GM23338 (cell line): ENCODE data around the gene OAS3. TPM values are rescaled to one million over a fixed set of nuclear protein-coding genes. Genes with fewer than 3 reads are reported as not detected.

Experiments
- ATAC-seq: fragments of 200-7000 bp; cut with Tn5 transposase; 3 replicates; pipeline ENCODE4 v1.9.1; 2020
- DNase-seq: peaks from one replicate; pipeline ENCODE4 v3.0.0-alpha.2; 2015; ENCODE audit warnings: low spot score
- H2AFZ ChIP-seq: fragments of 200-600 bp; sonication (generic); 2 replicates; pipeline ENCODE4 v1.8.0; 2016; ENCODE audit warnings: antibody characterized with exemption, mild to moderate bottlenecking, moderate library complexity
- H3F3A ChIP-seq: fragments of 200-600 bp; sonication (generic); replicated peaks from 2 replicates; pipeline ENCODE4 v1.8.0; 2017; ENCODE audit warnings: antibody characterized with exemption, mixed run types, low read depth
- H3K27ac ChIP-seq: fragments of 200-600 bp; sonication (generic); 2 replicates; pipeline ENCODE4 v1.6.1; 2016; ENCODE audit warnings: low read depth
- H3K27me3 ChIP-seq: fragments of 200-600 bp; sonication (generic); 2 replicates; pipeline ENCODE4 v1.8.0; 2016; ENCODE audit warnings: mild to moderate bottlenecking, mixed run types, moderate library complexity; ENCODE audit not compliant: insufficient read depth
- H3K36me3 ChIP-seq: fragments of 200-600 bp; sonication (generic); 2 replicates; pipeline ENCODE4 v1.8.0; 2016; ENCODE audit warnings: mild to moderate bottlenecking; ENCODE audit not compliant: insufficient read depth
- H3K4me1 ChIP-seq: fragments of 200-600 bp; sonication (generic); 2 replicates; pipeline ENCODE4 v1.8.0; 2016; ENCODE audit warnings: mild to moderate bottlenecking, moderate library complexity; ENCODE audit not compliant: insufficient read depth
- H3K4me2 ChIP-seq: fragments of 200-600 bp; sonication (generic); 2 replicates; pipeline ENCODE4 v1.7.1; 2017; ENCODE audit warnings: mixed run types
- H3K4me3 ChIP-seq: fragments of 200-600 bp; sonication (generic); 2 replicates; pipeline ENCODE4 v1.6.1; 2016; ENCODE audit warnings: mixed run types
- H3K79me2 ChIP-seq: fragments of 200-600 bp; sonication (generic); replicated peaks from 2 replicates; pipeline ENCODE4 v1.8.0; 2017; ENCODE audit warnings: mild to moderate bottlenecking; ENCODE audit not compliant: insufficient read depth
- H3K9me2 ChIP-seq: fragments of 200-600 bp; sonication (generic); 2 replicates; pipeline ENCODE4 v1.8.0; 2017; ENCODE audit not compliant: insufficient read depth
- H4K20me1 ChIP-seq: fragments of 200-600 bp; sonication (generic); replicated peaks from 2 replicates; pipeline ENCODE4 v1.8.0; 2017; ENCODE audit warnings: mild to moderate bottlenecking; ENCODE audit not compliant: insufficient read depth
- H3K27ac Mint-ChIP-seq: 2 replicates; pipeline ENCODE4 v1.8.0; 2020; ENCODE audit warnings: inconsistent platforms, mild to moderate bottlenecking, moderate library complexity, mixed read lengths
- H3K27me3 Mint-ChIP-seq: 3 replicates; pipeline ENCODE4 v1.8.0; 2022; ENCODE audit warnings: low read depth, mild to moderate bottlenecking, moderate library complexity, mixed read lengths, inconsistent platforms; ENCODE audit not compliant: insufficient read depth, poor library complexity
- H3K36me3 Mint-ChIP-seq: 3 replicates; pipeline ENCODE4 v1.8.0; 2021; ENCODE audit warnings: low read depth, mild to moderate bottlenecking, inconsistent platforms, moderate library complexity, mixed read lengths
- H3K4me1 Mint-ChIP-seq: 3 replicates; pipeline ENCODE4 v1.8.0; 2020; ENCODE audit warnings: mild to moderate bottlenecking, inconsistent platforms, mixed read lengths
- H3K4me3 Mint-ChIP-seq: 3 replicates; pipeline ENCODE4 v1.8.0; 2021; ENCODE audit warnings: moderate library complexity, mild to moderate bottlenecking, inconsistent platforms, mixed read lengths
- H3K9me3 Mint-ChIP-seq: 3 replicates; pipeline ENCODE4 v1.8.0; 2020; ENCODE audit warnings: moderate library complexity, mild to moderate bottlenecking, inconsistent platforms, mixed read lengths
- CREB1 ChIP-seq: fragments of 250-450 bp; sonication (Bioruptor Pico); IDR thresholded peaks from 2 replicates; pipeline ENCODE4 v1.5.0; 2020; ENCODE audit warnings: low read depth, mild to moderate bottlenecking, moderate library complexity
- EZH2 ChIP-seq: fragments of 200-600 bp; sonication (generic); IDR thresholded peaks from one replicate; pipeline ENCODE4 v1.8.0; 2017; ENCODE audit warnings: antibody characterized with exemption, mild to moderate bottlenecking, low read depth; ENCODE audit not compliant: unreplicated experiment
- EZH2phosphoT487 ChIP-seq: fragments of 200-600 bp; sonication (generic); IDR thresholded peaks from one replicate; pipeline ENCODE4 v1.8.1; 2018; ENCODE audit warnings: antibody characterized with exemption; ENCODE audit not compliant: unreplicated experiment
- NANOG ChIP-seq: IDR thresholded peaks from 2 replicates; pipeline ENCODE4 v1.6.1; 2016; ENCODE audit warnings: antibody characterized with exemption, borderline replicate concordance
- POLR2AphosphoS5 ChIP-seq: IDR thresholded peaks from 2 replicates; pipeline ENCODE4 v1.6.1; 2016; ENCODE audit warnings: antibody characterized with exemption, low read depth
- STAT1 ChIP-seq: IDR thresholded peaks from one replicate; pipeline ENCODE4 v1.6.1; 2016; ENCODE audit warnings: antibody characterized with exemption; ENCODE audit not compliant: unreplicated experiment
- polyA plus RNA-seq: library from polyadenylated mRNA; unstranded; fragments of >200 nt; fragmentation: Nextera tagmentation; extraction: Ambion mirVana; gene quantifications from 2 replicates; pipeline ENCODE4 v1.2.1, GENCODE V29; 2016
- total RNA-seq: library from RNA; depleted of rRNA; stranded (reverse); fragments of >200 nt; shearing (Covaris generic); gene quantifications from 2 replicates; pipeline ENCODE4 v1.2.3, GENCODE V29; 2014
- TF ChIP-seq, protein P1 (sequence below): fragments of 250-450 bp; sonication (Bioruptor Pico); IDR thresholded peaks from 2 replicates; pipeline ENCODE4 v1.5.0; 2020; ENCODE audit warnings: mild to moderate bottlenecking, moderate library complexity

Gene OAS3
- total and polyA plus RNA-seq, 2 experiments from 2014 or later = 0.27 to 1.4 TPM

- H3F3A ChIP-seq = no peaks in the 10 kb centered on the region
- Mint-ChIP-seq H3K36me3 (no peaks in the 10 kb centered on the region), H3K4me3 (no peak overlapping the region)
These were observed 1.3 kb upstream of the OAS3 start for GRCh38 chr12:112936927-112937326.

More at GRCh38 chr12:112936927-112937326, 1.3 kb upstream of the OAS3 start:
- Mint-ChIP-seq H3K27me3 (peaks cover 18% of the 10 kb centered on the region), H3K27ac (no peak overlapping the region), H3K4me1 (peaks cover 11% of the 10 kb centered on the region), H3K9me3 (no peaks in the 10 kb centered on the region)
- H2AFZ ChIP-seq = no peak overlapping the region
- H3K9me2 ChIP-seq = no peaks in the 10 kb centered on the region
- no peak overlapping the region for H3K4me2 ChIP-seq
- DNase-seq (no peak), ATAC-seq (no peak)
- H3K4me3 ChIP-seq = no peak overlapping the region
- no peaks in the 10 kb centered on the region for H3K4me1 ChIP-seq
- no peak overlapping the region for H3K27ac ChIP-seq
- H3K27me3 ChIP-seq = peaks cover 22% of the 10 kb centered on the region
- no peaks in the 10 kb centered on the region for H3K36me3 ChIP-seq
- TF ChIP-seq CREB1 (CRISPR knock-in tag) (no peak), STAT1 (no peak), EZH2phosphoT487 (no peak), POLR2AphosphoS5 (no peak), EZH2 (no peak), NANOG (no peak)
- TF ChIP-seq, protein P1, sequence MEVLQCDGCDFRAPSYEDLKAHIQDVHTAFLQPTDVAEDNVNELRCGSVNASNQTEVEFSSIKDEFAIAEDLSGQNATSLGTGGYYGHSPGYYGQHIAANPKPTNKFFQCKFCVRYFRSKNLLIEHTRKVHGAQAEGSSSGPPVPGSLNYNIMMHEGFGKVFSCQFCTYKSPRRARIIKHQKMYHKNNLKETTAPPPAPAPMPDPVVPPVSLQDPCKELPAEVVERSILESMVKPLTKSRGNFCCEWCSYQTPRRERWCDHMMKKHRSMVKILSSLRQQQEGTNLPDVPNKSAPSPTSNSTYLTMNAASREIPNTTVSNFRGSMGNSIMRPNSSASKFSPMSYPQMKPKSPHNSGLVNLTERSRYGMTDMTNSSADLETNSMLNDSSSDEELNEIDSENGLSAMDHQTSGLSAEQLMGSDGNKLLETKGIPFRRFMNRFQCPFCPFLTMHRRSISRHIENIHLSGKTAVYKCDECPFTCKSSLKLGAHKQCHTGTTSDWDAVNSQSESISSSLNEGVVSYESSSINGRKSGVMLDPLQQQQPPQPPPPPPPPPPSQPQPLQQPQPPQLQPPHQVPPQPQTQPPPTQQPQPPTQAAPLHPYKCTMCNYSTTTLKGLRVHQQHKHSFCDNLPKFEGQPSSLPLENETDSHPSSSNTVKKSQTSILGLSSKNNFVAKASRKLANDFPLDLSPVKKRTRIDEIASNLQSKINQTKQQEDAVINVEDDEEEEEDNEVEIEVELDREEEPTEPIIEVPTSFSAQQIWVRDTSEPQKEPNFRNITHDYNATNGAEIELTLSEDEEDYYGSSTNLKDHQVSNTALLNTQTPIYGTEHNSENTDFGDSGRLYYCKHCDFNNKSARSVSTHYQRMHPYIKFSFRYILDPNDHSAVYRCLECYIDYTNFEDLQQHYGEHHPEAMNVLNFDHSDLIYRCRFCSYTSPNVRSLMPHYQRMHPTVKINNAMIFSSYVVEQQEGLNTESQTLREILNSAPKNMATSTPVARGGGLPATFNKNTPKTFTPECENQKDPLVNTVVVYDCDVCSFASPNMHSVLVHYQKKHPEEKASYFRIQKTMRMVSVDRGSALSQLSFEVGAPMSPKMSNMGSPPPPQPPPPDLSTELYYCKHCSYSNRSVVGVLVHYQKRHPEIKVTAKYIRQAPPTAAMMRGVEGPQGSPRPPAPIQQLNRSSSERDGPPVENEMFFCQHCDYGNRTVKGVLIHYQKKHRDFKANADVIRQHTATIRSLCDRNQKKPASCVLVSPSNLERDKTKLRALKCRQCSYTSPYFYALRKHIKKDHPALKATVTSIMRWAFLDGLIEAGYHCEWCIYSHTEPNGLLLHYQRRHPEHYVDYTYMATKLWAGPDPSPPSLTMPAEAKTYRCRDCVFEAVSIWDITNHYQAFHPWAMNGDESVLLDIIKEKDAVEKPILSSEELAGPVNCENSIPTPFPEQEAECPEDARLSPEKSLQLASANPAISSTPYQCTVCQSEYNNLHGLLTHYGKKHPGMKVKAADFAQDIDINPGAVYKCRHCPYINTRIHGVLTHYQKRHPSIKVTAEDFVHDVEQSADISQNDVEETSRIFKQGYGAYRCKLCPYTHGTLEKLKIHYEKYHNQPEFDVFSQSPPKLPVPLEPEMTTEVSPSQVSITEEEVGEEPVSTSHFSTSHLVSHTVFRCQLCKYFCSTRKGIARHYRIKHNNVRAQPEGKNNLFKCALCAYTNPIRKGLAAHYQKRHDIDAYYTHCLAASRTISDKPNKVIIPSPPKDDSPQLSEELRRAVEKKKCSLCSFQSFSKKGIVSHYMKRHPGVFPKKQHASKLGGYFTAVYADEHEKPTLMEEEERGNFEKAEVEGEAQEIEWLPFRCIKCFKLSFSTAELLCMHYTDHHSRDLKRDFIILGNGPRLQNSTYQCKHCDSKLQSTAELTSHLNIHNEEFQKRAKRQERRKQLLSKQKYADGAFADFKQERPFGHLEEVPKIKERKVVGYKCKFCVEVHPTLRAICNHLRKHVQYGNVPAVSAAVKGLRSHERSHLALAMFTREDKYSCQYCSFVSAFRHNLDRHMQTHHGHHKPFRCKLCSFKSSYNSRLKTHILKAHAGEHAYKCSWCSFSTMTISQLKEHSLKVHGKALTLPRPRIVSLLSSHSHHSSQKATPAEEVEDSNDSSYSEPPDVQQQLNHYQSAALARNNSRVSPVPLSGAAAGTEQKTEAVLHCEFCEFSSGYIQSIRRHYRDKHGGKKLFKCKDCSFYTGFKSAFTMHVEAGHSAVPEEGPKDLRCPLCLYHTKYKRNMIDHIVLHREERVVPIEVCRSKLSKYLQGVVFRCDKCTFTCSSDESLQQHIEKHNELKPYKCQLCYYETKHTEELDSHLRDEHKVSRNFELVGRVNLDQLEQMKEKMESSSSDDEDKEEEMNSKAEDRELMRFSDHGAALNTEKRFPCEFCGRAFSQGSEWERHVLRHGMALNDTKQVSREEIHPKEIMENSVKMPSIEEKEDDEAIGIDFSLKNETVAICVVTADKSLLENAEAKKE = no peak
- H3K79me2 ChIP-seq = no peaks in the 10 kb centered on the region
- no peaks in the 10 kb centered on the region for H4K20me1 ChIP-seq
